ENCODE results near the gene NEK9.

Gene NEK9

GRCh38 chr14:75063013-75063412 is 63.8 kb downstream of the NEK9 start:
- no CpG with 5 or more reads among the region's 5 CpGs for WGBS (ENCODE audit: extremely low coverage, insufficient coverage, insufficient read length)
- DNase-seq: no peak
- H3K18ac ChIP-seq (ENCODE audit: low read length): no peak overlapping the region
- H2AFZ ChIP-seq (ENCODE audit: insufficient read depth, low read length, poor library complexity): peak overlapping the region; percentile 23
- H2AK5ac ChIP-seq (ENCODE audit: low read length): no peak overlapping the region
- peaks cover 2% of the 10 kb centered on the region for H3K79me2 ChIP-seq (ENCODE audit: control insufficient read depth, insufficient read depth, low read length, poor library complexity)
- no peak overlapping the region for H2BK120ac ChIP-seq (ENCODE audit: insufficient read depth, low read length, poor library complexity)
- no peak overlapping the region for H3K14ac ChIP-seq (ENCODE audit: low read length)
- H4K8ac ChIP-seq (ENCODE audit: low read depth, low read length): no peak overlapping the region
- H3K27me3 ChIP-seq (ENCODE audit: insufficient read depth, low read length): no peaks in the 10 kb centered on the region
- peaks cover 6% of the 10 kb centered on the region for H3K79me1 ChIP-seq (ENCODE audit: low read length)
- no peaks in the 10 kb centered on the region for H3K9me3 ChIP-seq (ENCODE audit: insufficient read depth, low read depth, low read length)
- H2BK5ac ChIP-seq (ENCODE audit: low read depth, low read length, poor library complexity): no peak overlapping the region
- H3K9ac ChIP-seq (ENCODE audit: low read length): no peak overlapping the region
- H2BK12ac ChIP-seq (ENCODE audit: low read length): no peak overlapping the region
- peak overlapping the region; percentile 79 for H3K4me3 ChIP-seq (ENCODE audit: low read depth, low read length)
- no peak overlapping the region for H3K4ac ChIP-seq (ENCODE audit: low read depth, low read length)
- H3K23ac ChIP-seq (ENCODE audit: low read length): no peak overlapping the region
- peak overlapping the region; percentile 27 for H4K12ac ChIP-seq (ENCODE audit: low read depth, low read length)
- H3K36me3 ChIP-seq (ENCODE audit: control insufficient read depth in 1 of 2, insufficient read depth in 2 of 2, low read length in 2 of 2): no peaks in the 10 kb centered on the region
- H3K27ac ChIP-seq (ENCODE audit: low read depth, low read length): no peak overlapping the region
- no peak overlapping the region for H4K91ac ChIP-seq (ENCODE audit: low read depth, low read length)
- peaks cover 0 to 7% of the 10 kb centered on the region in 2 experiments for H3K4me1 ChIP-seq (ENCODE audit: control insufficient read depth in 1 of 2, insufficient read depth in 2 of 2, low read length in 2 of 2)
- peak overlapping the region; percentile 82 for H3K4me2 ChIP-seq (ENCODE audit: low read length)

GRCh38 chr14:75060420-75060819 is 66.4 kb downstream of the NEK9 start:
- no peak overlapping the region for H3K9ac ChIP-seq (ENCODE audit: low read length)
- H3K14ac ChIP-seq (ENCODE audit: low read length): no peak overlapping the region
- no peak overlapping the region for H3K18ac ChIP-seq (ENCODE audit: low read length)
- peaks cover 2% of the 10 kb centered on the region for H3K79me2 ChIP-seq (ENCODE audit: control insufficient read depth, insufficient read depth, low read length, poor library complexity)
- H4K91ac ChIP-seq (ENCODE audit: low read depth, low read length): no peak overlapping the region
- no peak overlapping the region for H3K27ac ChIP-seq (ENCODE audit: low read depth, low read length)
- no peak overlapping the region for H3K4me2 ChIP-seq (ENCODE audit: low read length)
- H3K9me3 ChIP-seq (ENCODE audit: insufficient read depth, low read depth, low read length): no peaks in the 10 kb centered on the region
- H2BK120ac ChIP-seq (ENCODE audit: insufficient read depth, low read length, poor library complexity): no peak overlapping the region
- no peak overlapping the region for H3K23ac ChIP-seq (ENCODE audit: low read length)
- H2AFZ ChIP-seq (ENCODE audit: insufficient read depth, low read length, poor library complexity): no peak overlapping the region
- no peak for DNase-seq
- peaks cover 6% of the 10 kb centered on the region for H3K79me1 ChIP-seq (ENCODE audit: low read length)
- no peak overlapping the region for H2BK12ac ChIP-seq (ENCODE audit: low read length)
- no peak overlapping the region for H3K4me3 ChIP-seq (ENCODE audit: low read depth, low read length)
- H4K8ac ChIP-seq (ENCODE audit: low read depth, low read length): no peak overlapping the region
- no peak overlapping the region for H4K12ac ChIP-seq (ENCODE audit: low read depth, low read length)
- H3K36me3 ChIP-seq (ENCODE audit: control insufficient read depth in 1 of 2, insufficient read depth in 2 of 2, low read length in 2 of 2): no peaks in the 10 kb centered on the region
- H2BK5ac ChIP-seq (ENCODE audit: low read depth, low read length, poor library complexity): no peak overlapping the region
- H3K4me1 ChIP-seq (ENCODE audit: control insufficient read depth in 1 of 2, insufficient read depth in 2 of 2, low read length in 2 of 2): peaks cover 0 to 6% of the 10 kb centered on the region in 2 experiments
- no peak overlapping the region for H2AK5ac ChIP-seq (ENCODE audit: low read length)
- H3K4ac ChIP-seq (ENCODE audit: low read depth, low read length): no peak overlapping the region
- no CpG with 5 or more reads among the region's 2 CpGs for WGBS (ENCODE audit: extremely low coverage, insufficient coverage, insufficient read length)
- no peaks in the 10 kb centered on the region for H3K27me3 ChIP-seq (ENCODE audit: insufficient read depth, low read length)

GRCh38 chr14:75059642-75060041 is 67.2 kb downstream of the NEK9 start:
- WGBS (ENCODE audit: extremely low coverage, insufficient coverage, insufficient read length): no CpG with 5 or more reads among the region's 2 CpGs
- no peak overlapping the region for H3K14ac ChIP-seq (ENCODE audit: low read length)
- no peak overlapping the region for H4K8ac ChIP-seq (ENCODE audit: low read depth, low read length)

GRCh38 chr14:75054421-75054820 is 72.4 kb downstream of the NEK9 start:
- H3K27me3 ChIP-seq (ENCODE audit: insufficient read depth, low read length): no peaks in the 10 kb centered on the region
- H2AFZ ChIP-seq (ENCODE audit: insufficient read depth, low read length, poor library complexity): no peak overlapping the region
- no peak overlapping the region for H3K14ac ChIP-seq (ENCODE audit: low read length)
- H2BK12ac ChIP-seq (ENCODE audit: low read length): no peak overlapping the region
- WGBS (ENCODE audit: extremely low coverage, insufficient coverage, insufficient read length): no CpG with 5 or more reads among the region's 1 CpG
- no peaks in the 10 kb centered on the region for H3K36me3 ChIP-seq (ENCODE audit: control insufficient read depth in 1 of 2, insufficient read depth in 2 of 2, low read length in 2 of 2)
- no peak overlapping the region for H4K12ac ChIP-seq (ENCODE audit: low read depth, low read length)
- H3K79me1 ChIP-seq (ENCODE audit: low read length): peaks cover 6% of the 10 kb centered on the region
- H3K4me3 ChIP-seq (ENCODE audit: low read depth, low read length): no peak overlapping the region
- no peak overlapping the region for H2AK5ac ChIP-seq (ENCODE audit: low read length)
- H3K18ac ChIP-seq (ENCODE audit: low read length): no peak overlapping the region
- H3K4ac ChIP-seq (ENCODE audit: low read depth, low read length): no peak overlapping the region
- H2BK5ac ChIP-seq (ENCODE audit: low read depth, low read length, poor library complexity): no peak overlapping the region
- H3K79me2 ChIP-seq (ENCODE audit: control insufficient read depth, insufficient read depth, low read length, poor library complexity): peaks cover 5% of the 10 kb centered on the region
- peaks cover 0 to 3% of the 10 kb centered on the region in 2 experiments for H3K4me1 ChIP-seq (ENCODE audit: control insufficient read depth in 1 of 2, insufficient read depth in 2 of 2, low read length in 2 of 2)
- H3K9me3 ChIP-seq (ENCODE audit: insufficient read depth, low read depth, low read length): no peaks in the 10 kb centered on the region
- H3K23ac ChIP-seq (ENCODE audit: low read length): no peak overlapping the region
- H3K27ac ChIP-seq (ENCODE audit: low read depth, low read length): no peak overlapping the region
- H3K9ac ChIP-seq (ENCODE audit: low read length): no peak overlapping the region
- no peak overlapping the region for H2BK120ac ChIP-seq (ENCODE audit: insufficient read depth, low read length, poor library complexity)
- DNase-seq: no peak
- H4K91ac ChIP-seq (ENCODE audit: low read depth, low read length): no peak overlapping the region
- no peak overlapping the region for H4K8ac ChIP-seq (ENCODE audit: low read depth, low read length)
- H3K4me2 ChIP-seq (ENCODE audit: low read length): no peak overlapping the region

More at GRCh38 chr14:75059642-75060041, 67.2 kb downstream of the NEK9 start:
- DNase-seq: no peak
- H3K9ac ChIP-seq (ENCODE audit: low read length): no peak overlapping the region
- H2BK5ac ChIP-seq (ENCODE audit: low read depth, low read length, poor library complexity): no peak overlapping the region
- peaks cover 0 to 6% of the 10 kb centered on the region in 2 experiments for H3K4me1 ChIP-seq (ENCODE audit: control insufficient read depth in 1 of 2, insufficient read depth in 2 of 2, low read length in 2 of 2)
- no peak overlapping the region for H2AFZ ChIP-seq (ENCODE audit: insufficient read depth, low read length, poor library complexity)
- H3K4me3 ChIP-seq (ENCODE audit: low read depth, low read length): no peak overlapping the region
- H4K12ac ChIP-seq (ENCODE audit: low read depth, low read length): no peak overlapping the region
- peaks cover 2% of the 10 kb centered on the region for H3K79me2 ChIP-seq (ENCODE audit: control insufficient read depth, insufficient read depth, low read length, poor library complexity)
- H3K27me3 ChIP-seq (ENCODE audit: insufficient read depth, low read length): no peaks in the 10 kb centered on the region
- H3K36me3 ChIP-seq (ENCODE audit: control insufficient read depth in 1 of 2, insufficient read depth in 2 of 2, low read length in 2 of 2): no peaks in the 10 kb centered on the region
- H2BK120ac ChIP-seq (ENCODE audit: insufficient read depth, low read length, poor library complexity): no peak overlapping the region
- H2BK12ac ChIP-seq (ENCODE audit: low read length): no peak overlapping the region
- no peak overlapping the region for H3K27ac ChIP-seq (ENCODE audit: low read depth, low read length)
- H3K79me1 ChIP-seq (ENCODE audit: low read length): peaks cover 6% of the 10 kb centered on the region
- no peak overlapping the region for H3K4me2 ChIP-seq (ENCODE audit: low read length)
- no peak overlapping the region for H4K91ac ChIP-seq (ENCODE audit: low read depth, low read length)
- H3K23ac ChIP-seq (ENCODE audit: low read length): no peak overlapping the region
- H3K4ac ChIP-seq (ENCODE audit: low read depth, low read length): no peak overlapping the region
- no peaks in the 10 kb centered on the region for H3K9me3 ChIP-seq (ENCODE audit: insufficient read depth, low read depth, low read length)
- H2AK5ac ChIP-seq (ENCODE audit: low read length): no peak overlapping the region
- H3K18ac ChIP-seq (ENCODE audit: low read length): no peak overlapping the region

All from trophoblast cell (in vitro differentiated cells and primary cell).